Measurements from ENCODE around the gene ARFRP1.

Gene ARFRP1

GRCh38 chr20:63690898-63691710 lies 16.7 kb downstream of the ARFRP1 start:
- TF ChIP-seq YY1 (IDR thresholded peaks at IDR 0.05; ENCODE audit: insufficient read depth, insufficient read length) (no peak), ZNF274 (IDR thresholded peaks at IDR 0.05; ENCODE audit: low read depth, low read length) (no peak), SUZ12 (IDR thresholded peaks at IDR 0.05; ENCODE audit: extremely low read depth, insufficient read depth, insufficient read length) (no peak)
- DNase-seq (ENCODE audit: low read depth, low spot score) = no peak
- peaks cover 55% of the 10 kb centered on the region for H3K36me3 ChIP-seq (ENCODE audit: insufficient read depth, insufficient read length, low read length)
- H3K27me3 ChIP-seq (ENCODE audit: insufficient read depth, insufficient read length) = no peaks in the 10 kb centered on the region
- no peak overlapping the region for H3K4me3 ChIP-seq (ENCODE audit: insufficient read length, low read depth)
- H3K4me1 ChIP-seq (ENCODE audit: insufficient read depth, insufficient read length) = peaks cover 22% of the 10 kb centered on the region
- no peak overlapping the region for H3K9ac ChIP-seq (ENCODE audit: insufficient read length, low read depth)
- peaks cover 13% of the 10 kb centered on the region; the same call in 1 of the 2 replicates for H3K9me3 ChIP-seq (ENCODE audit: insufficient read depth, low read length)

- TF ChIP-seq SUZ12 (IDR thresholded peaks at IDR 0.05; ENCODE audit: extremely low read depth, insufficient read depth, insufficient read length) = no peak
- TF ChIP-seq YY1 (IDR thresholded peaks at IDR 0.05; ENCODE audit: insufficient read depth, insufficient read length) = no peak
- no peak for TF ChIP-seq ZNF274 (IDR thresholded peaks at IDR 0.05; ENCODE audit: low read depth, low read length)
- no peak for DNase-seq (ENCODE audit: low read depth, low spot score)
- no peak overlapping the region for H3K4me3 ChIP-seq (ENCODE audit: insufficient read length, low read depth)
- H3K9me3 ChIP-seq (ENCODE audit: insufficient read depth, low read length) = peaks cover 13% of the 10 kb centered on the region; the same call in 1 of the 2 replicates
- H3K27me3 ChIP-seq (ENCODE audit: insufficient read depth, insufficient read length) = no peaks in the 10 kb centered on the region
- H3K4me1 ChIP-seq (ENCODE audit: insufficient read depth, insufficient read length) = peaks cover 29% of the 10 kb centered on the region
- H3K9ac ChIP-seq (ENCODE audit: insufficient read length, low read depth) = no peak overlapping the region
- peaks cover 55% of the 10 kb centered on the region for H3K36me3 ChIP-seq (ENCODE audit: insufficient read depth, insufficient read length, low read length)
Measured at GRCh38 chr20:63690003-63690897, 17.5 kb downstream of the ARFRP1 start.

GRCh38 chr20:63689046-63690002 lies 18.5 kb downstream of the ARFRP1 start:
- TF ChIP-seq SUZ12 (IDR thresholded peaks at IDR 0.05; ENCODE audit: extremely low read depth, insufficient read depth, insufficient read length) (no peak), ZNF274 (IDR thresholded peaks at IDR 0.05; ENCODE audit: low read depth, low read length) (no peak), YY1 (IDR thresholded peaks at IDR 0.05; ENCODE audit: insufficient read depth, insufficient read length) (no peak)
- H3K27me3 ChIP-seq (ENCODE audit: insufficient read depth, insufficient read length) = no peaks in the 10 kb centered on the region
- H3K4me3 ChIP-seq (ENCODE audit: insufficient read length, low read depth) = no peak overlapping the region
- peaks cover 8% of the 10 kb centered on the region; the same call in 1 of the 2 replicates for H3K9me3 ChIP-seq (ENCODE audit: insufficient read depth, low read length)
- no peak for DNase-seq (ENCODE audit: low read depth, low spot score)
- no peak overlapping the region for H3K9ac ChIP-seq (ENCODE audit: insufficient read length, low read depth)
- H3K4me1 ChIP-seq (ENCODE audit: insufficient read depth, insufficient read length) = peaks cover 29% of the 10 kb centered on the region
- H3K36me3 ChIP-seq (ENCODE audit: insufficient read depth, insufficient read length, low read length) = peaks cover 47% of the 10 kb centered on the region

- H3K9ac ChIP-seq (ENCODE audit: insufficient read length, low read depth) = no peak overlapping the region
- H3K4me1 ChIP-seq (ENCODE audit: insufficient read depth, insufficient read length) = peaks cover 30% of the 10 kb centered on the region
- no peak overlapping the region for H3K4me3 ChIP-seq (ENCODE audit: insufficient read length, low read depth)
- no peaks in the 10 kb centered on the region for H3K27me3 ChIP-seq (ENCODE audit: insufficient read depth, insufficient read length)
- TF ChIP-seq YY1 (IDR thresholded peaks at IDR 0.05; ENCODE audit: insufficient read depth, insufficient read length) = no peak
- no peak for TF ChIP-seq SUZ12 (IDR thresholded peaks at IDR 0.05; ENCODE audit: extremely low read depth, insufficient read depth, insufficient read length)
- TF ChIP-seq ZNF274 (IDR thresholded peaks at IDR 0.05; ENCODE audit: low read depth, low read length) = no peak
- peaks cover 41% of the 10 kb centered on the region for H3K36me3 ChIP-seq (ENCODE audit: insufficient read depth, insufficient read length, low read length)
- H3K9me3 ChIP-seq (ENCODE audit: insufficient read depth, low read length) = no peaks in the 10 kb centered on the region
- DNase-seq (ENCODE audit: low read depth, low spot score) = no peak
Measured at GRCh38 chr20:63688228-63689045, 19.3 kb downstream of the ARFRP1 start.

DNA sequence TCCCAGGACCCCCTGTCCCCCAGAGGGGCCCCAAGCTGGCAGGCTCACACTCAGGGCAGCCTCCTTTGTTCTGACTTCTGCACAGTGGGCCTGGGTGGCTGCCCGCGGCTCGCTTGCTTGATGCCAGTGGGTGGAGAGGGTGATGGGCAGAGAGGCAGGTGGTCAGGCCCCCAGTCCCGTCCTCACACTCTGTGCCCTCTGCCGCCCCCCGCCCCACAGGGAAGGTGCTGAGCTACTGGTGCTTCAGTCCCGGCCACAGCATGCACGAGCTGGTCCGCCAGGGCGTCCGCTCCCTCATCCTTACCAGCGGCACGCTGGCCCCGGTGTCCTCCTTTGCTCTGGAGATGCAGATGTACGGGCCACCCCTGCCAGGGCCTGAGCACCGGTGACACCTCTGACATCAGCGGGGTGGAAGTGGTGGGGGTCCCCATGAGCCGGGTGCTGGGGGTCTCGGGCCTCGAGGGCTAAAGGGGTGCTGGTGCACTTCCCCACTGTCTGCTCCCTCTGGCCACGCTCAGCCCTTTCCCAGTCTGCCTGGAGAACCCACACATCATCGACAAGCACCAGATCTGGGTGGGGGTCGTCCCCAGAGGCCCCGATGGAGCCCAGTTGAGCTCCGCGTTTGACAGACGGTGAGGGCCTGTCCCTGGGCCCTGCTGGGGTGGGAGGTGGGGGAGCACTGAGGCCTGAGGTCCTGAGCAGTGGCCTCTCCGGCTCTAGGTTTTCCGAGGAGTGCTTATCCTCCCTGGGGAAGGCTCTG lies 20.2 kb downstream of the ARFRP1 start:
- Histone ChIP-seq H3K4me1 (ENCODE audit: insufficient read depth, insufficient read length) (peaks cover 38% of the 10 kb centered on the region), H3K27me3 (ENCODE audit: insufficient read depth, insufficient read length) (no peaks in the 10 kb centered on the region), H3K36me3 (ENCODE audit: insufficient read depth, insufficient read length, low read length) (peaks cover 43% of the 10 kb centered on the region), H3K9me3 (ENCODE audit: insufficient read depth, low read length) (no peaks in the 10 kb centered on the region), H3K4me3 (ENCODE audit: insufficient read length, low read depth) (no peak overlapping the region), H3K9ac (ENCODE audit: insufficient read length, low read depth) (peak overlapping the region; percentile 57)
- DNase-seq (ENCODE audit: low read depth, low spot score) = no peak
- TF ChIP-seq SUZ12 (IDR thresholded peaks at IDR 0.05; ENCODE audit: extremely low read depth, insufficient read depth, insufficient read length) (no peak), YY1 (IDR thresholded peaks at IDR 0.05; ENCODE audit: insufficient read depth, insufficient read length) (no peak), ZNF274 (IDR thresholded peaks at IDR 0.05; ENCODE audit: low read depth, low read length) (no peak)
